ENCODE results near the gene RFC4. TPM values are rescaled to one million over a fixed set of nuclear protein-coding genes. Genes with fewer than 3 reads are reported as not detected.
"Not testable (repeated sequence)": the region's sequence is repeated elsewhere in the genome, so short reads cannot be mapped to it uniquely, and the experiment has no call there.

Gene RFC4
- total RNA-seq, 1 donor from 2014 or later, result 7.1 TPM

GRCh38 chr3:186825294-186825821 is 19.1 kb upstream of the RFC4 start:
- DNase-seq (ENCODE audit: low spot score) (peak; percentile 41), ATAC-seq (no peak)

GRCh38 chr3:186824430-186825139 is 18.3 kb upstream of the RFC4 start:
- DNase-seq (ENCODE audit: low spot score), result peak; percentile 40
- ATAC-seq, result no peak

- ATAC-seq (no peak), DNase-seq (ENCODE audit: low spot score) (no peak)
Measured at GRCh38 chr3:186823386-186823785, 17.1 kb upstream of the RFC4 start.

GRCh38 chr3:186822388-186822759 is 16.1 kb upstream of the RFC4 start:
- peak; percentile 4 for DNase-seq (ENCODE audit: low spot score)
- ATAC-seq, result not testable (repeated sequence)

GRCh38 chr3:186821429-186822387 is 15.4 kb upstream of the RFC4 start:
- peak; percentile 23 for DNase-seq (ENCODE audit: low spot score)
- peak; percentile 79 for ATAC-seq

GRCh38 chr3:186818956-186819355 is 12.7 kb upstream of the RFC4 start:
- ATAC-seq (no peak), DNase-seq (ENCODE audit: low spot score) (no peak)

- ATAC-seq (no peak), DNase-seq (ENCODE audit: low spot score) (no peak)
Measured at GRCh38 chr3:186818516-186818915, 12.2 kb upstream of the RFC4 start.

GRCh38 chr3:186815435-186815834 is 9.2 kb upstream of the RFC4 start:
- ATAC-seq (no peak), DNase-seq (ENCODE audit: low spot score) (no peak)

GRCh38 chr3:186814100-186814499 is 7.8 kb upstream of the RFC4 start:
- DNase-seq (ENCODE audit: low spot score) (no peak), ATAC-seq (no peak)

GRCh38 chr3:186811313-186811712 is 5.0 kb upstream of the RFC4 start:
- not testable (repeated sequence) for ATAC-seq; DNase-seq (ENCODE audit: low spot score)

- DNase-seq (ENCODE audit: low spot score) (no peak), ATAC-seq (no peak)
Measured at GRCh38 chr3:186810336-186810996, 4.2 kb upstream of the RFC4 start.

- no peak for DNase-seq (ENCODE audit: low spot score)
Measured at GRCh38 chr3:186807231-186807630, 949 bp upstream of the RFC4 start.

GRCh38 chr3:186803447-186803846 is 2.8 kb downstream of the RFC4 start:
- DNase-seq (ENCODE audit: low spot score); ATAC-seq: not testable (repeated sequence)

More at GRCh38 chr3:186807231-186807630, 949 bp upstream of the RFC4 start:
- ATAC-seq, result no peak

- ATAC-seq, result no peak
Measured at GRCh38 chr3:186802701-186803100, 3.6 kb downstream of the RFC4 start.

GRCh38 chr3:186800285-186800684 is 6.0 kb downstream of the RFC4 start:
- no peak for ATAC-seq
- DNase-seq (ENCODE audit: low spot score), result no peak

More at GRCh38 chr3:186802701-186803100, 3.6 kb downstream of the RFC4 start:
- DNase-seq (ENCODE audit: low spot score), result no peak

- ATAC-seq, result no peak
- DNase-seq (ENCODE audit: low spot score), result no peak
Measured at GRCh38 chr3:186798239-186798874, 7.9 kb downstream of the RFC4 start.

GRCh38 chr3:186790261-186790981 is 15.9 kb downstream of the RFC4 start:
- DNase-seq (ENCODE audit: low spot score), result no peak
- peak; percentile 51 for ATAC-seq

- no peak for ATAC-seq
Measured at GRCh38 chr3:186789554-186790260, 16.6 kb downstream of the RFC4 start.

More at GRCh38 chr3:186789554-186790260, 16.6 kb downstream of the RFC4 start:
- no peak for DNase-seq (ENCODE audit: low spot score)

Measured in left lobe of liver (tissue), 2 donors.